HG03175 (cell line): ENCODE results near the gene PICALM.
"Not testable (repeated sequence)": the region's sequence is repeated elsewhere in the genome, so short reads cannot be mapped to it uniquely, and the experiment has no call there.

Experiments
- ATAC-seq: cut with Tn5 transposase; IDR thresholded peaks from one replicate; pipeline ENCODE4 v1.9.1; 2021; ENCODE audit warnings: mild to moderate bottlenecking, moderate library complexity; ENCODE audit not compliant: unreplicated experiment

Gene PICALM

DNA sequence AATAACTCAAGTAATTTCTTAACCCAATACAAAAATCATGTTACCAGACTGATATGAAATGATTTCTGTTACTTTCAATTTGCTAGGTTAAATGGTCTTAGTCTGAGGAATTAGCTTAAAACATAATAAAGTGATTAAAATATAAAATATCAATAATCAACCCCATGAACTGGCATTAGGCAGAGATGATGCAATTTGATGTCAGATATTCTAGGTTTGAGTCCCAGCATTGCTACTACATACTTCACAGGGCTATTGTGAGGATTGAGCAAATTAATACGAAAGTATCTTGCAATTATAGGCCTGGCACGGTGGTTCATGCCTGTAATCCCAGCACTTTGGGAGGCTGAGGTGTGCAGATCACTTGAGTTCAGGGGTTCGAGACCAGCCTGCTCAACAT, 66.5 kb downstream of the PICALM start:
- ATAC-seq: no peak

DNA sequence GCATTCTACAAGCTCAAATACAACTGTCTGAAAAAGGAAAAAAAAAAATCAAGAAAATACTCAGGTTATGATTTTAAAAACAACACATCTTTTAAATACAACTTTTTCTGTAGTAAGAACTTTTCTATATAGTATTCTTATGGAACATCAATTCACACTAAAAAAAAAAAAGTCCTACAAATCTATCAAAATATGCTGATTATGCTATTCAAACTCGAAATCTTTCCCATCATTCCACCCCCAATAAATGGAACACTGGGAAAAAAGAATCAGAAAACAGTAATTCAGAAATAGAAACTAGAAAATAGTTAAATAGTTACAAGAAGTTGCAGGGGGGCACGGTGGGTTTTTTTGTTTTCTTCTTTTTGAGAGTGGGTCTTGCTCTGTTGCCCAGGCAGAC, 77.4 kb downstream of the PICALM start:
- no peak for ATAC-seq

DNA sequence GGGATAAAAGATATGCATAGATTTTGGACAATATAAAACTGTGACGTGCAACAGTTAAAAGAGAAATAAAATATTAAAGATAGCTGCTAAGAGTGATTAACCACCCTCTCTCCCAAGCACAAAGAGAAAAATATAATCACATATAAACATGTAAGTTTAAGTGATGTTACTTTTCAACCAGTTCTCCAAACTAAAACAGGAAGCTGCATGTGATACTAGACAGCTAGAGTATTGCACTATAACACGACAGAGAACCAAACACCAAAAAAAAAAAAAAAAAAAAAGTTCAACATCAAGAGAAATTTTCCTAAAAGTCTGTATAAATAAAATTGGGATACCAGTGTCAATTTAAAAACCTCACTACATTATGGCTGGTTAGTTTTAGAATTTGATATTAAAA, 79.1 kb downstream of the PICALM start:
- no peak for ATAC-seq

GRCh38 chr11:85988780-85989179, 80.1 kb downstream of the PICALM start:
- no peak for ATAC-seq

DNA sequence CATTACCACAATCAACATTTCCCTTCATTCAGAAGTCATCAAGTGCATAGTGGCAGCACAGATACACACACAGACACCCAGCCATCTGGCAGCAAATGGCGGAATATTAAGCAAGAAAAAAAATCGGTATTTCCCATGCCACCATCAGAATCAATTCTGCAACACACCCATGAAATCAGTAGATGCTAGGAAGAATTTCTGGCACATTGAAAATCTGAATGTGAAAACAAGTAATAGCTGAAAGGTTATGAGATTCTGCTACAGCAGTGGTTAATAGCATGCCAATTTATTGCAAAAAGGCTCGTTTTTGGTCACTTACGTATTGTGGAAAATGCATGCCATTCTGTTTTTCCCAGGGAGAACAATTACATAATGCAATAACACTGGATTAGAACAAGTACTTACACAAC, 91.1 kb downstream of the PICALM start:
- ATAC-seq: no peak

DNA sequence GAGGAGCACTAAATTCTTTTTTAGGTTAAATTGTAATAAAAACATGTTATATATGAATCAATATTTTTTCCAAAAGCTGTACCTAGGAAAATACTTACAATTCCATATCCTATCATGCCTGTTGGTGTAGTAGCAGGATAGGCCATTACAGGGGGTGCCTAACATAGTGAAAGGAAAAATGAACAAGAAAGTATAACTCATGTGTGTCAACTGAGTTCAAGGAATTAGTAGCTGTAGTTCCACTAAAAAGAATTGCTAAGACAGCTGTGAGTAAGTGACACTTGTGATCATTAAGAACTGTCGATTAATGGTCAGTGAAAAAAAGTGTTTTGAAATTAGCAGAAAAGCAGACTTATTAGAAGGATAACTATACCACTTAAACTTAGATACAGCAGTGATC, 92.4 kb downstream of the PICALM start:
- ATAC-seq: no peak

- ATAC-seq: no peak
These were observed 94.8 kb downstream of the PICALM start for GRCh38 chr11:85974122-85974521.

GRCh38 chr11:85970593-85970992, 98.3 kb downstream of the PICALM start:
- no peak for ATAC-seq

- ATAC-seq: no peak
These were observed 101.4 kb downstream of the PICALM start for GRCh38 chr11:85967457-85967856.

- no peak for ATAC-seq
These were observed 103.7 kb downstream of the PICALM start for GRCh38 chr11:85965202-85965601.

DNA sequence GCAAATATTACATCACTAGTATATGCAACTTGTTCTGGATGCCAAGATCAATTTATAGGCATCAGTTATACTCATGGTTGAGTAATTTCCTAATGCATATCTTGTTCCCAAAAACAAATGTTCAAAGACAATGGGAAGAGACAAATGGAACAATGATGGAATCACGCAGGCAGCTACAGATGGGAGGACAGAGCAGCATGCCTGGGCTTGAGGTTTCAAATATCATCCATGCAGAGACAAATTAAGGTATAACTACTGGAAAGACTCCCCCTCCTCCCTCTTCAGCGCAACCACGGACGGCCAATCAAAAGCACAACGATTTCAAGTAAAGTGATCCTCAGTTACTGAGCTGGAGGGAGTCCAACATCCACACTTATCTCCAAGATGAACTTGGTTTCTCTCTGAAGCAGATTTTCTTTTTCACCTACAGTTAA, 106.9 kb downstream of the PICALM start:
- no peak for ATAC-seq

- ATAC-seq: no peak
These were observed 107.8 kb downstream of the PICALM start for GRCh38 chr11:85961130-85961529.

- ATAC-seq: no peak
These were observed 108.2 kb downstream of the PICALM start for GRCh38 chr11:85960678-85961077.

DNA sequence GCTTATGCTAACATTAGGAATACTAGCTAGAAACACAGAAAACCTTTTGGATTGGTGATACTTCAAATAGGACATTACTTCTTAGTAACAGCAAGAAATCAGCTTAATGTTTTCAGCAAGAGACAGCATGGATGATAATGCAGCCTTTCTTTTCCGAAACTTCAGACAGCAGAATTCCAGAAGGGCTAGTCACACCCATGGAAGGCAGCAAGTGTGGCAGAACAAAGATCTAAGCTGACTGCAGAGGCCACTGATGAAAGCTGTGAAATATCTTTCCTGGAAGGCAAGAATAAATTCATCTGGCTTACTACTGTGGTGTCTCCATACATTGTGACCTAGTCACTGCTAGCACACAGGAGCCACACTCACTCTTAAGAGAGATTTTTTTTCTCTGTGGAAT, 113.4 kb downstream of the PICALM start:
- ATAC-seq: no peak

- no peak for ATAC-seq
These were observed 115.3 kb downstream of the PICALM start for GRCh38 chr11:85953491-85954143.

- not testable (repeated sequence) for ATAC-seq
These were observed 116.8 kb downstream of the PICALM start for GRCh38 chr11:85952108-85952485.

DNA sequence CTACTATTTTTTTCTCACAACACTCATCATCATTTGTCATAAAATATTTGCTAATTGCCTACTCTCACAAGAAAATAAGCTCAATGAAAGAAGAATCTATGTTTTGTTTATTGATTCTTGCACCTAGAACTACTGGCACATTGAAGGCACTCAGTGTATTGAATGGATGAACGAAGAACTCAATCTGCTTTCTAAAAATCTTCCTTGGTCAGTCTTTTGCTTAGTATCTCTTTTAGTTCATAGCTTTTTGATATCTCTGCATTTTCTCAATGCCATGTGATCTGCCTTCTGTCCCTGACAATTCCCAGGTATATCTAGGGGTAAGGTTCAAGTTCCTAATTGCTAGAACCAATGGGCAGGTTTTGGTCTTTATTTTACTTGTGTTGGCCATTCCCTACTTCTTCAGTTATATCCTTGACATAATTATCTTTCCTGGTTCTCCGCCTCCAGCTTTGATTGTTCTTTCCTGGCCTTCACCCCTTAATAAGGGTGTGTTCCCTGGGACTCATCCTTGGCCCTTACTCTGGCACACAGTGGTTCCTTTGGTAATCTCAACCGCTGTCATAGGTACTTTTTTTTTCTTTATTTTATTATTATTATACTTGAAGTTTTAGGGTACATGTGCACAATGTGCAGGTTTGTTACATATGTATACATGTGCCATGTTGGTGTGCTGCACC, 117.3 kb downstream of the PICALM start:
- ATAC-seq: no peak

GRCh38 chr11:85951049-85951405, 117.9 kb downstream of the PICALM start:
- ATAC-seq: no peak

GRCh38 chr11:85950317-85951048, 118.4 kb downstream of the PICALM start:
- ATAC-seq: no peak

DNA sequence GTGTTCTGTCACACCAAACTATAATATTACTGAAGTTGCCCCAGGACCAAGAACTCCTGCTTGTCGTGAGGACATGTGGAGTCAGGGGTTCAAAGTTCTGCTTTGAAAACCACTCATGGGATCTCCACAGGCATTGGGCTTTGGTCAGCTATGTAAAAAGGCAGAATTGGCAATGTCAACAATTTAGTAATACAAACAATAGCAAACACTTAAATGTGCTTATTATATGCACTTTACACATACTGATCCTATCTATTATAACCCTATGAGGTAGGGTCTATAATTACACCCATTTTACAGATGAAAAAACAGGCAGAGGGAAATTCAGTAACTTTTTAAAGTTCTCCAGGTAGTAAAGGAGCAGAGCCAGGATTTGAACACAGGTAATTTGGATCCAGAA, 119.1 kb downstream of the PICALM start:
- ATAC-seq: no peak

- ATAC-seq: peak; percentile 33
These were observed 120.0 kb downstream of the PICALM start for GRCh38 chr11:85948884-85949283.
